Skeletal muscle cell (primary cell): Measurements from ENCODE around the gene CHST15.
"Not testable (repeated sequence)": the region's sequence is repeated elsewhere in the genome, so short reads cannot be mapped to it uniquely, and the experiment has no call there.

Source experiments
- DNase-seq: peaks from one replicate; pipeline ENCODE4 v3.0.0-alpha.2; 2010; ENCODE audit warnings: low read depth
- H3K4me3 ChIP-seq: 2 replicates; pipeline ENCODE4 v1.5.1; 2011; ENCODE audit warnings: low read depth, mild to moderate bottlenecking, control low read depth, low read length, moderate library complexity

The CHST15 gene

GRCh38 chr10:124036746-124037145 lies 56.7 kb downstream of the CHST15 start:
- no peak overlapping the region for H3K4me3 ChIP-seq
- no peak for DNase-seq

- H3K4me3 ChIP-seq = no peak overlapping the region
- no peak for DNase-seq
These were observed 57.4 kb downstream of the CHST15 start for GRCh38 chr10:124035928-124036558.

- no peak overlapping the region for H3K4me3 ChIP-seq
- no peak for DNase-seq
These were observed 58.0 kb downstream of the CHST15 start for GRCh38 chr10:124035306-124035927.

GRCh38 chr10:124034576-124035305 lies 58.7 kb downstream of the CHST15 start:
- H3K4me3 ChIP-seq, DNase-seq: not testable (repeated sequence)

- H3K4me3 ChIP-seq = no peak overlapping the region
- no peak for DNase-seq
These were observed 59.5 kb downstream of the CHST15 start for GRCh38 chr10:124033887-124034218.

- DNase-seq = peak; percentile 7
- no peak overlapping the region for H3K4me3 ChIP-seq
These were observed 60.2 kb downstream of the CHST15 start for GRCh38 chr10:124032971-124033886.

- no peak overlapping the region for H3K4me3 ChIP-seq
- DNase-seq = no peak
These were observed 61.1 kb downstream of the CHST15 start for GRCh38 chr10:124032087-124032935.

- H3K4me3 ChIP-seq = no peak overlapping the region
- no peak for DNase-seq
These were observed 62.8 kb downstream of the CHST15 start for GRCh38 chr10:124030492-124031110.

GRCh38 chr10:124030061-124030460 lies 63.3 kb downstream of the CHST15 start:
- no peak for DNase-seq

GRCh38 chr10:124029559-124029958 lies 63.8 kb downstream of the CHST15 start:
- no peak overlapping the region for H3K4me3 ChIP-seq
- no peak for DNase-seq

More at GRCh38 chr10:124030061-124030460, 63.3 kb downstream of the CHST15 start:
- H3K4me3 ChIP-seq = no peak overlapping the region

GRCh38 chr10:124028700-124029480 lies 64.5 kb downstream of the CHST15 start:
- H3K4me3 ChIP-seq = no peak overlapping the region
- no peak for DNase-seq

GRCh38 chr10:124027651-124028050 lies 65.7 kb downstream of the CHST15 start:
- H3K4me3 ChIP-seq = no peak overlapping the region
- DNase-seq = no peak

- no peak overlapping the region for H3K4me3 ChIP-seq
- no peak for DNase-seq
These were observed 66.3 kb downstream of the CHST15 start for GRCh38 chr10:124027031-124027611.

- H3K4me3 ChIP-seq = no peak overlapping the region
These were observed 66.8 kb downstream of the CHST15 start for GRCh38 chr10:124026589-124026939.

GRCh38 chr10:124025660-124026588 lies 67.5 kb downstream of the CHST15 start:
- no peak overlapping the region for H3K4me3 ChIP-seq
- DNase-seq = no peak

More at GRCh38 chr10:124026589-124026939, 66.8 kb downstream of the CHST15 start:
- no peak for DNase-seq

GRCh38 chr10:124025152-124025551 lies 68.2 kb downstream of the CHST15 start:
- no peak overlapping the region for H3K4me3 ChIP-seq
- DNase-seq = no peak
